ENCODE results near the gene PREPL.

PREPL gene

GRCh38 chr2:44333994-44334393 lies 27.3 kb downstream of the PREPL start:
- in situ Hi-C loops (cut with MboI; ENCODE audit: low sequenced_read_pairs, unreplicated experiment): no loop called here
- TF ChIP-seq CTCF (IDR thresholded peaks at IDR 0.05; ENCODE audit: borderline replicate concordance, control extremely low read depth, extremely low read depth, insufficient read depth, missing control alignments): no peak
- no peak for DNase-seq (ENCODE audit: low spot score)

GRCh38 chr2:44330801-44331200 lies 30.5 kb downstream of the PREPL start:
- no peak for TF ChIP-seq CTCF (IDR thresholded peaks at IDR 0.05; ENCODE audit: borderline replicate concordance, control extremely low read depth, extremely low read depth, insufficient read depth, missing control alignments)
- in situ Hi-C loops (cut with MboI; ENCODE audit: low sequenced_read_pairs, unreplicated experiment): no loop called here
- DNase-seq (ENCODE audit: low spot score): no peak

GRCh38 chr2:44329343-44329742 lies 32.0 kb downstream of the PREPL start:
- DNase-seq (ENCODE audit: low spot score): no peak
- no peak for TF ChIP-seq CTCF (IDR thresholded peaks at IDR 0.05; ENCODE audit: borderline replicate concordance, control extremely low read depth, extremely low read depth, insufficient read depth, missing control alignments)
- in situ Hi-C loops (cut with MboI; ENCODE audit: low sequenced_read_pairs, unreplicated experiment): no loop called here

GRCh38 chr2:44328750-44329149 lies 32.5 kb downstream of the PREPL start:
- TF ChIP-seq CTCF (IDR thresholded peaks at IDR 0.05; ENCODE audit: borderline replicate concordance, control extremely low read depth, extremely low read depth, insufficient read depth, missing control alignments): no peak
- in situ Hi-C loops (cut with MboI; ENCODE audit: low sequenced_read_pairs, unreplicated experiment): no loop called here
- no peak for DNase-seq (ENCODE audit: low spot score)

- TF ChIP-seq CTCF (IDR thresholded peaks at IDR 0.05; ENCODE audit: borderline replicate concordance, control extremely low read depth, extremely low read depth, insufficient read depth, missing control alignments): no peak
- in situ Hi-C loops (cut with MboI; ENCODE audit: low sequenced_read_pairs, unreplicated experiment): no loop called here
- no peak for DNase-seq (ENCODE audit: low spot score)
Observed at GRCh38 chr2:44326548-44327264, 34.6 kb downstream of the PREPL start.

GRCh38 chr2:44325897-44326296 lies 35.4 kb downstream of the PREPL start:
- DNase-seq (ENCODE audit: low spot score): no peak
- in situ Hi-C loops (cut with MboI; ENCODE audit: low sequenced_read_pairs, unreplicated experiment): no loop called here
- no peak for TF ChIP-seq CTCF (IDR thresholded peaks at IDR 0.05; ENCODE audit: borderline replicate concordance, control extremely low read depth, extremely low read depth, insufficient read depth, missing control alignments)

Data from GM13976 (cell line).